Cardiac muscle cell (in vitro differentiated cells and primary cell): ENCODE measurements around the gene CUX1. TPM values are rescaled to one million over a fixed set of nuclear protein-coding genes. Genes with fewer than 3 reads are reported as not detected.

Experiments
- DNase-seq, 2 donors: peaks; one replicate each; pipeline versions ENCODE4 v3.0.0 to v3.0.0-alpha.2; 2010 to 2017; ENCODE audit warnings: low read depth in 1 of 2, low spot score in 1 of 2
- H3K27ac ChIP-seq: fragments of 200-600 bp; sonication (generic); 2 replicates; pipeline ENCODE4 v1.5.1; 2016
- H3K27me3 ChIP-seq: fragments of 200-600 bp; sonication (generic); 2 replicates; pipeline ENCODE4 v1.6.0; 2016; ENCODE audit warnings: control low read depth
- H3K36me3 ChIP-seq: fragments of 200-600 bp; sonication (generic); 2 replicates; pipeline ENCODE4 v1.5.1; 2016; ENCODE audit warnings: control low read depth
- H3K4me1 ChIP-seq: fragments of 200-600 bp; sonication (generic); 2 replicates; pipeline ENCODE4 v1.8.1; 2017; ENCODE audit warnings: low read depth, mild to moderate bottlenecking, mixed run types
- H3K4me3 ChIP-seq: fragments of 200-600 bp; sonication (generic); 2 replicates; pipeline ENCODE4 v1.5.1; 2016; ENCODE audit warnings: mild to moderate bottlenecking
- H3K9me3 ChIP-seq: fragments of 200-600 bp; sonication (generic); 2 replicates; pipeline ENCODE4 v1.5.1; 2017; ENCODE audit warnings: low read depth, mild to moderate bottlenecking, control low read depth
- polyA plus RNA-seq: library from polyadenylated mRNA; unstranded; fragments of >200 nt; fragmentation: Nextera tagmentation; extraction: Ambion mirVana; gene quantifications from 2 replicates; pipeline ENCODE4 v1.2.1, GENCODE V29; 2016
- total RNA-seq: library from RNA; depleted of rRNA; stranded (reverse); fragments of >200 nt; gene quantifications from 2 replicates; pipeline ENCODE4 v1.2.3, GENCODE V29; 2016
- TF ChIP-seq, protein P1 (sequence below): IDR thresholded peaks from 2 replicates; pipeline ENCODE4 v1.5.1; 2012; ENCODE audit warnings: low read depth, mild to moderate bottlenecking, low read length

CUX1 gene
- total and polyA plus RNA-seq, 2 experiments from 2014 or later = 67.7 to 85.3 TPM

DNA sequence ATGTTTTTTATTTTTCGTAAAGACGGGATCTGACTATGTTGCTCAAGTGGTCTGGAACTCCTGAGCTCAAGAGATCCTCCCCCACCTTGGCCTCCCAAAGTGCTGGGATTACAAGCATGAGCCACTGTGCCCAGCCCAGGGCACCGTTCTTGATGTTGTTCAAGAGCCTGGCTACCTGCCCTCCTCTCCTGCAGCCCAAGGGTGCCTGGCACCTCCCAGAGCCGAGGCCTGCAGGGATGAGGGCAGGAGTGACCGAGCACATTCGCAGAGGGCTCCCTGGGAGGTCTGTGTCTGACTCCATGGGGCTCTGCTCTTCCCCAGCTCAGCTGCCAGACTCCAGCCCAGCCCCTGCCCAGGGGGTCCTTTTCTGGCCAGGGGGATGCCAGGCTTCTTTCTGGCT lies 484.6 kb downstream of the CUX1 start:
- DNase-seq = no peak
- H3K27me3 ChIP-seq = no peaks in the 10 kb centered on the region
- no peaks in the 10 kb centered on the region for H3K36me3 ChIP-seq
- H3K4me3 ChIP-seq = no peak overlapping the region
- TF ChIP-seq, protein P1, sequence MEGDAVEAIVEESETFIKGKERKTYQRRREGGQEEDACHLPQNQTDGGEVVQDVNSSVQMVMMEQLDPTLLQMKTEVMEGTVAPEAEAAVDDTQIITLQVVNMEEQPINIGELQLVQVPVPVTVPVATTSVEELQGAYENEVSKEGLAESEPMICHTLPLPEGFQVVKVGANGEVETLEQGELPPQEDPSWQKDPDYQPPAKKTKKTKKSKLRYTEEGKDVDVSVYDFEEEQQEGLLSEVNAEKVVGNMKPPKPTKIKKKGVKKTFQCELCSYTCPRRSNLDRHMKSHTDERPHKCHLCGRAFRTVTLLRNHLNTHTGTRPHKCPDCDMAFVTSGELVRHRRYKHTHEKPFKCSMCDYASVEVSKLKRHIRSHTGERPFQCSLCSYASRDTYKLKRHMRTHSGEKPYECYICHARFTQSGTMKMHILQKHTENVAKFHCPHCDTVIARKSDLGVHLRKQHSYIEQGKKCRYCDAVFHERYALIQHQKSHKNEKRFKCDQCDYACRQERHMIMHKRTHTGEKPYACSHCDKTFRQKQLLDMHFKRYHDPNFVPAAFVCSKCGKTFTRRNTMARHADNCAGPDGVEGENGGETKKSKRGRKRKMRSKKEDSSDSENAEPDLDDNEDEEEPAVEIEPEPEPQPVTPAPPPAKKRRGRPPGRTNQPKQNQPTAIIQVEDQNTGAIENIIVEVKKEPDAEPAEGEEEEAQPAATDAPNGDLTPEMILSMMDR = no peak
- no peak overlapping the region for H3K27ac ChIP-seq
- H3K9me3 ChIP-seq = no peaks in the 10 kb centered on the region
- H3K4me1 ChIP-seq = no peaks in the 10 kb centered on the region

DNA sequence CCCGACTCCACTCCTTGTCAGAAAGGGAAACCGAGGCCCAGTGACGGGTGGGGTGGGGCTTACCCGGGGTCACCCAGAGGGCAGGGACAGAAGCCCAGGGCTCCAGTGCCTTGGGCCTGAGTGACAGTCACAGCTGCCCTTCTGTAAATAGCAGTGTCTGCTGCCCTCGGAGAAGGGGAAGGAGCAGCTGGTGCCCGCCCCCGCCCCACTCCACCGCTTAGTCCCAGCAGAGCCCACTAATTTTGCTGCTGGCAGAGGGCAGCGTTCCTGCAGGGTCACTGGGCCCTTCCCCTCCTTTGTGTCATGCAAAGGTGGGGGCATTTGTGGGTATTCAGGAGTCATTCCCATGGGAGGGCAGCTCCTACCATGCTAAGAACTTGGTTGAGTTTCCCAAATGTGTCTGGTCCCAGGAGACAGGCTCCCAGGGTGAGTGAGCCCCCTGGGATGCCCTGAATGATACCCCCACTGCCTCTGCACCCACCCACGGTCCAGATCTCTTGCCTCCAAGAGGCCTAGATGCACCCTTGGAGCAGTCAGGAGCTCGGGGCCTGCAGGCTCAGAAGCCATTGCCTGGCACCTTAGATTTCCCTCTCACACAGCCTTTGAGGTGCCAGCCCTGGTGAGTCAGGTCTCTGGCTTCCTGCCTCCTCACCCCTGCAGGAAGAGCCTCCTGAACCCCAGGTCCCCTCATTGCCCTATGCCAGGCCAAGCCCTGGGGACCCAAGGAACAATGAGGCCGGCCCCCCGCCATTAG lies 486.4 kb downstream of the CUX1 start:
- Histone ChIP-seq H3K36me3 (no peaks in the 10 kb centered on the region), H3K27me3 (no peaks in the 10 kb centered on the region)

DNA sequence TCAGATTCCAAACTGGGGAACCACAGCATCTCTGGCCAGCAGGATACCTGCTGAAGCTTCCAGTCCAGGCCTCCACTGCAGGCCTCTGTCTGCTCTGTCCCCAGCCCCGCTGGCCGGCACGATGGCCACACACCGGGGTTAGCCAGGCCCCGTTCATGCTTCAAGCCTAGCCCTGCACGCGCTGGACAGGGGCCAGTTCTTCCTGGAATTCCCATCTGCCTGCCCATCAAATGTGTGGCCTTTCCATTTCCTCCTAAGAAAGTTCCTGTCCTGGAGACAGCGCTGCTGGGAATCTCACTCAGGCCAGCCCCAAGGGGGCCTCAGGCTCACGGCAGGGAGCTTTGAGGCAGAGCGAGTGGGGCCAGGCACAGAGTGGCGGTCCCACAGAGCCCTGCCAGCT lies 487.2 kb downstream of the CUX1 start:
- TF ChIP-seq, protein P1 = no peak
- no peaks in the 10 kb centered on the region for H3K4me1 ChIP-seq
- no peaks in the 10 kb centered on the region for H3K27me3 ChIP-seq
- peak in 1 of 2 donors; percentile 13 for DNase-seq
- no peaks in the 10 kb centered on the region for H3K36me3 ChIP-seq
- no peak overlapping the region for H3K27ac ChIP-seq
- H3K9me3 ChIP-seq = no peaks in the 10 kb centered on the region
- no peak overlapping the region for H3K4me3 ChIP-seq

More for the DNA sequence above, 486.4 kb downstream of the CUX1 start:
- H3K27ac ChIP-seq = no peak overlapping the region
- no peaks in the 10 kb centered on the region for H3K4me1 ChIP-seq
- TF ChIP-seq, protein P1 = no peak
- DNase-seq = no peak
- H3K4me3 ChIP-seq = no peak overlapping the region
- H3K9me3 ChIP-seq = no peaks in the 10 kb centered on the region

DNA sequence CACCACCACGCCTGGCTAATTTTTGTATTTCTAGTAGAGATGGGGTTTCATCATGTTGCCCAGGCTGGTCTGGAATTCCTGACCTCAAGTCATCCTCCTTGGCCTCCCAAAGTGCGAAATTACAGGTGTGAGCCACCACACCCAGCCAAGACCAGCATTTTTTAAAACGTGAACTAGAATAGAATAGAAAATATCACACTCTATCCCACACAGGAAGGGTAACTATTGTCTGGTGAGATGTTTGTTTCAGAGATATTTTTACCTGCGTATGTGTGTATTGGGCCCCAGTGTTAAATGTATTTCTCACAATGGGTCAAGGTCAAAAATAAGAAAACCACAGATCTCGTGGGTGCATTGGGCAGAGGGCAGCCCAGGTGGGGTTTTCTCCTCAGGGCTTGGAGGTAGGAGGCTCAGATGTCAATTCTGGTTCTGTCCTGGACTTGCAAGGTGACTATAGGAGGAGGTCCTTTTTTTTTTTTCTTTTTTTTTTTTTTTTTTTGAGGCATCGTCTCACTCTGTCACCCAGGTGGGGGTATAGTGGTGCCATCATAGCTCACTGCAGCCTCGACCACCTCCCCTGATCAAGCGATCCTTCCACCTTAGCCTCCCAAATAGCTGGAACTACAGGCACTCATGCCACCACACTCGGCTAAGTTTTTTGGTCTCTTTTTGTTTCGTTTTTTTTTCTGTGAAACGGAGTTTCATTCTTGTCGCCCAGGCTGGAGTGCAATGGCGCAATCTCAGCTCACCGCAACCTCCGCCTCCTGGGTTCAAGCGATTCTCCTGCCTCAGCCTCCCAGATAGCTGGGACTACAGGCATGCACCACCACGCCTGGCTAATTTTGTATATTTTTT lies 488.2 kb downstream of the CUX1 start:
- no peaks in the 10 kb centered on the region for H3K9me3 ChIP-seq
- no peaks in the 10 kb centered on the region for H3K36me3 ChIP-seq

DNA sequence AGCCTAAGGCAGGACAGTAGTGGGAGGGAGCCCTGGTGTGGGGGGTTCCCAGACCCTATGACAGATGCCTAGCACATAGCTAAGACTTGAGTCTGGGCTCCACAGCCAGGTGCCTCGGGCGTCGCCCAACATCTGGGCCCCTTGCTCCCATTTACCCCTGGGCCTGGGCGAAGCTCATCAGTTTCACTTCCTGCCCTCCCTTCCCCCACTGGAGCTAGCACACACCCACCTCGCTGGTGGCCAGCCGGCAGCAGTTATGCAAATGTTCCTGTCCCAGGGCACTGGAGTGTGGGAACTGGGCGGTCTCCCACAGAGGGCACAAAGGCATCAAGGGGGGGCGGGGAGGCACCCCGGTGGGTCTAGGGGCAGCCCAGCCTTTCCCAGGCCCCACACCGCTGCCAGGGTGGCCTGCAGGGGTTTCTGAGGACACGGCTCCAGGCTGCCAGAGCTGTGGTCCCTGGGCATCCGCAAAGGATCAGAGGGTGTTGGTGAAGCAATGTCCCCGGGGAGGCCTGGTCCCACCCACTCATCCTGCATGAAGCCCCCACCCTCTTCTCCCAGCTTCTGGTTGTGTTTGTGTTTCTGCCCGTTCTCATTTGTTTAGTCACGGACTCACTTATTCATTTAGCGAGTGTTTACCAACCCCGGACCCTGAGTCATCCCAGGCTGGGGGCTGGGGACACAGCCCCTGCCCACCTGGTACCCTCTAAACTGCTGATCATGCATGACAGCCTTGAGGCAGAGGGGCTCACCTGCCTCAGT lies 489.7 kb downstream of the CUX1 start:
- no peaks in the 10 kb centered on the region for H3K4me1 ChIP-seq
- no peaks in the 10 kb centered on the region for H3K27me3 ChIP-seq
- DNase-seq = peak in 1 of 2 donors; percentile 62
- no peaks in the 10 kb centered on the region for H3K9me3 ChIP-seq
- no peak overlapping the region for H3K4me3 ChIP-seq
- H3K36me3 ChIP-seq = no peaks in the 10 kb centered on the region
- TF ChIP-seq, protein P1 = no peak
- no peak overlapping the region for H3K27ac ChIP-seq

More for the DNA sequence above, 488.2 kb downstream of the CUX1 start:
- H3K4me1 ChIP-seq = no peaks in the 10 kb centered on the region
- no peak overlapping the region for H3K4me3 ChIP-seq
- no peak overlapping the region for H3K27ac ChIP-seq
- TF ChIP-seq, protein P1 = no peak
- no peaks in the 10 kb centered on the region for H3K27me3 ChIP-seq
- no peak for DNase-seq
